Measurements from ENCODE around the gene SLC7A8.
"Not testable (repeated sequence)": the region's sequence is repeated elsewhere in the genome, so short reads cannot be mapped to it uniquely, and the experiment has no call there.

GRCh38 chr14:23199141-23199540, 15.7 kb upstream of the SLC7A8 start:
- TF ChIP-seq CTCF, POLR2A, POLR2AphosphoS5, EP300 (IDR thresholded peaks at IDR 0.05): not testable (repeated sequence)
